ENCODE measurements around the gene CD300A. TPM values are rescaled to one million over a fixed set of nuclear protein-coding genes. Genes with fewer than 3 reads are reported as not detected.

Gene CD300A
- total RNA-seq, 2 experiments from 2014 or later: 69.5 to 74.2 TPM

- peak; percentile 4 for DNase-seq
- H3K27me3 Mint-ChIP-seq: peaks cover 73% of the 10 kb centered on the region
- no peak within 1 kb of the TSS for H3K27ac Mint-ChIP-seq
- no peaks in the 10 kb centered on the region for H3K9me3 Mint-ChIP-seq
- H3K36me3 Mint-ChIP-seq (ENCODE audit: low read depth): no peaks in the 10 kb centered on the region
- H3K4me3 Mint-ChIP-seq: no peak within 1 kb of the TSS
- POLR2A ChIA-PET: interaction anchor here (1.4 kb wide), 1 partner anchor 14 kb away, joined by 3 read pairs; the partner anchor contains the start of gene CD300C
- peaks cover 3% of the 10 kb centered on the region for H3K4me1 Mint-ChIP-seq
- CTCF ChIA-PET: interaction anchor here (1.0 to 2.7 kb wide), 2 partner anchors 71 to 170 kb away, joined by 3 to 7 read pairs; no protein-coding TSS in a partner anchor
Observed at GRCh38 chr17:74531231-74531761, 64.9 kb downstream of the CD300A start, which contains the start of gene CD300LB. Gene CD300LB (minus strand): TSS chr17:74531475. CDS start chr17:74531350, 125 bp downstream.

GRCh38 chr17:74532115-74532514 is 65.7 kb downstream of the CD300A start:
- H3K27ac Mint-ChIP-seq: no peak overlapping the region
- ChIA-PET CTCF (interaction anchor here (1.1 to 2.7 kb wide), 3 partner anchors 71 to 152 kb away, joined by 5 to 7 read pairs (median 7); no protein-coding TSS in a partner anchor), POLR2A (no interaction called here)
- DNase-seq: peak; percentile 9
- H3K36me3 Mint-ChIP-seq (ENCODE audit: low read depth): no peaks in the 10 kb centered on the region
- H3K9me3 Mint-ChIP-seq: no peaks in the 10 kb centered on the region
- H3K4me3 Mint-ChIP-seq: no peak overlapping the region
- H3K4me1 Mint-ChIP-seq: peaks cover 3% of the 10 kb centered on the region
- H3K27me3 Mint-ChIP-seq: peaks cover 78% of the 10 kb centered on the region

Other genes with a start within 250 kb of the CD300A start
- gene DNAI2, start 192.4 kb upstream of the CD300A start, total RNA-seq: 1 to 10 TPM; 2.5 to 3.1 TPM
- gene KIF19, start 140.4 kb upstream of the CD300A start, total RNA-seq: 1 to 10 TPM; 3.5 to 3.8 TPM
- under 1 TPM in 1 of 2 experiments, not detected in 1; 0.18 TPM for gene BTBD17, start 104.8 kb upstream of the CD300A start, total RNA-seq
- gene GPR142, start 99.1 kb upstream of the CD300A start, total RNA-seq: under 1 TPM in 1 of 2 experiments, not detected in 1; 0.15 TPM
- gene GPRC5C, start 34.5 kb upstream of the CD300A start, total RNA-seq: 1 to 10 TPM in 1 of 2 experiments, under 1 TPM in 1; 0.68 to 1.2 TPM
- not detected for gene CD300LB, start 64.8 kb downstream of the CD300A start, total RNA-seq
- 1 to 10 TPM; 3.9 to 4.1 TPM for gene CD300C, start 79.5 kb downstream of the CD300A start, total RNA-seq
- gene CD300H, start 100.9 kb downstream of the CD300A start, total RNA-seq: not detected
- gene CD300LD, start 125.6 kb downstream of the CD300A start, total RNA-seq: not detected
- not detected for gene CD300E, start 157.1 kb downstream of the CD300A start, total RNA-seq
- not detected for gene CD300LF, start 246.3 kb downstream of the CD300A start, total RNA-seq

Measured in activated CD4-positive, alpha-beta memory T cell treated with anti-CD3 and anti-CD28 coated beads, Interleukin-2, amount 10 ng/mL, durations not matched to agents 7 days and 5 days (primary cell).